Hepatocyte (in vitro differentiated cells): ENCODE data around the gene ZNF576. TPM values are rescaled to one million over a fixed set of nuclear protein-coding genes. Genes with fewer than 3 reads are reported as not detected.

ENCODE experiments used
- DNase-seq: peaks from one replicate; pipeline ENCODE4 v3.0.0-alpha.2; 2016; ENCODE audit warnings: low spot score
- H2AFZ ChIP-seq: fragments of 200-600 bp; sonication (generic); 2 replicates; pipeline ENCODE4 v1.6.0; 2016; ENCODE audit warnings: antibody characterized with exemption, mild to moderate bottlenecking
- H3K27ac ChIP-seq: fragments of 200-600 bp; sonication (generic); 2 replicates; pipeline ENCODE4 v1.5.1; 2016; ENCODE audit warnings: mild to moderate bottlenecking
- H3K27me3 ChIP-seq: fragments of 200-600 bp; sonication (generic); 2 replicates; pipeline ENCODE4 v1.6.1; 2016
- H3K36me3 ChIP-seq: fragments of 200-600 bp; sonication (generic); replicated peaks from 2 replicates; pipeline ENCODE4 v1.5.1; 2016; ENCODE audit warnings: low read depth; ENCODE audit not compliant: insufficient read depth
- H3K4me1 ChIP-seq: fragments of 200-600 bp; sonication (generic); 2 replicates; pipeline ENCODE4 v1.5.1; 2016; ENCODE audit warnings: mild to moderate bottlenecking, moderate library complexity; ENCODE audit not compliant: insufficient read depth
- H3K4me2 ChIP-seq: fragments of 200-600 bp; sonication (generic); 2 replicates; pipeline ENCODE4 v1.6.0; 2016
- H3K4me3 ChIP-seq: fragments of 200-600 bp; sonication (generic); 2 replicates; pipeline ENCODE4 v1.5.1; 2016; ENCODE audit warnings: mild to moderate bottlenecking
- H3K79me2 ChIP-seq: fragments of 200-600 bp; sonication (generic); 2 replicates; pipeline ENCODE4 v1.6.0; 2017; ENCODE audit warnings: mild to moderate bottlenecking
- H3K9me2 ChIP-seq: fragments of 200-600 bp; sonication (generic); replicated peaks from 2 replicates; pipeline ENCODE4 v1.6.0; 2017; ENCODE audit warnings: mild to moderate bottlenecking; ENCODE audit not compliant: insufficient read depth
- H3K9me3 ChIP-seq: fragments of 200-600 bp; sonication (generic); 2 replicates; pipeline ENCODE4 v1.5.1; 2016; ENCODE audit warnings: low read depth, mild to moderate bottlenecking
- H4K20me1 ChIP-seq: fragments of 200-600 bp; sonication (generic); 2 replicates; pipeline ENCODE4 v1.6.0; 2016; ENCODE audit warnings: mild to moderate bottlenecking; ENCODE audit not compliant: insufficient read depth, poor library complexity, severe bottlenecking
- CTCF ChIP-seq: fragments of 200-600 bp; sonication (generic); IDR thresholded peaks from 2 replicates; pipeline ENCODE4 v1.5.1; 2016; ENCODE audit warnings: antibody characterized with exemption, mild to moderate bottlenecking; ENCODE audit not compliant: poor library complexity
- EZH2 ChIP-seq: fragments of 200-600 bp; sonication (generic); IDR thresholded peaks from 2 replicates; pipeline ENCODE4 v1.6.1; 2016; ENCODE audit warnings: antibody characterized with exemption, mild to moderate bottlenecking, borderline replicate concordance
- EZH2phosphoT487 ChIP-seq: fragments of 200-600 bp; sonication (generic); IDR thresholded peaks from one replicate; pipeline ENCODE4 v1.6.1; 2018; ENCODE audit warnings: antibody characterized with exemption, mild to moderate bottlenecking, low read depth, moderate library complexity; ENCODE audit not compliant: unreplicated experiment, severe bottlenecking
- WGBS: methylation state at CpG from one replicate; pipeline ENCODE4 v1.1.6; 2016; ENCODE audit warnings: low lambda C conversion rate; ENCODE audit errors: missing lambda C conversion rate; 5-methylcytosine and 5-hydroxymethylcytosine counted together
- polyA plus RNA-seq: library from polyadenylated mRNA; unstranded; fragments of >200 nt; fragmentation: Nextera tagmentation; extraction: Ambion mirVana; gene quantifications from 2 replicates; pipeline ENCODE4 v1.2.1, GENCODE V29; 2016
- total RNA-seq: library from RNA; depleted of rRNA; stranded (reverse); fragments of >200 nt; gene quantifications from 2 replicates; pipeline ENCODE4 v1.2.3, GENCODE V29; 2014

Gene ZNF576
- total and polyA plus RNA-seq, 2 experiments from 2014 or later = 16.1 to 16.2 TPM

- H3K27ac ChIP-seq = no peak overlapping the region
- 96% methylated on average over 12 of the region's 12 CpGs for WGBS
- no peaks in the 10 kb centered on the region for H3K9me3 ChIP-seq
- no peak overlapping the region for H2AFZ ChIP-seq
- no peaks in the 10 kb centered on the region for H3K36me3 ChIP-seq
- no peaks in the 10 kb centered on the region for H4K20me1 ChIP-seq
- peaks cover 6% of the 10 kb centered on the region for H3K79me2 ChIP-seq
- no peak overlapping the region for H3K4me3 ChIP-seq
- no peaks in the 10 kb centered on the region for H3K9me2 ChIP-seq
- no peaks in the 10 kb centered on the region for H3K4me1 ChIP-seq
- no peak overlapping the region for H3K4me2 ChIP-seq
- H3K27me3 ChIP-seq = no peaks in the 10 kb centered on the region
- no peak for DNase-seq
- TF ChIP-seq EZH2phosphoT487 (no peak), EZH2 (no peak), CTCF (no peak)
Observed at GRCh38 chr19:43561139-43561970, 35.0 kb upstream of the ZNF576 start.

GRCh38 chr19:43562226-43562697, 34.1 kb upstream of the ZNF576 start:
- Histone ChIP-seq H3K9me3 (no peaks in the 10 kb centered on the region), H3K36me3 (no peaks in the 10 kb centered on the region), H3K9me2 (no peaks in the 10 kb centered on the region), H3K27ac (no peak overlapping the region), H3K79me2 (peaks cover 12% of the 10 kb centered on the region), H3K4me3 (no peak overlapping the region), H3K4me1 (no peaks in the 10 kb centered on the region), H4K20me1 (no peaks in the 10 kb centered on the region), H3K4me2 (no peak overlapping the region), H2AFZ (no peak overlapping the region), H3K27me3 (no peaks in the 10 kb centered on the region)
- DNase-seq = no peak
- WGBS = 98% methylated on average over 6 of the region's 6 CpGs
- no peak for TF ChIP-seq CTCF
- no peak for TF ChIP-seq EZH2
- no peak for TF ChIP-seq EZH2phosphoT487

- Histone ChIP-seq H3K4me3 (no peak overlapping the region), H3K27ac (no peak overlapping the region), H3K4me2 (no peak overlapping the region)
Observed at GRCh38 chr19:43562698-43563241, 33.6 kb upstream of the ZNF576 start.

More at GRCh38 chr19:43562698-43563241, 33.6 kb upstream of the ZNF576 start:
- H3K9me3 ChIP-seq = no peaks in the 10 kb centered on the region
- WGBS = 95% methylated on average over 14 of the region's 14 CpGs
- no peaks in the 10 kb centered on the region for H4K20me1 ChIP-seq
- no peaks in the 10 kb centered on the region for H3K27me3 ChIP-seq
- TF ChIP-seq EZH2phosphoT487 (no peak), CTCF (no peak), EZH2 (no peak)
- H3K79me2 ChIP-seq = peaks cover 15% of the 10 kb centered on the region
- H2AFZ ChIP-seq = no peak overlapping the region
- H3K36me3 ChIP-seq = no peaks in the 10 kb centered on the region
- H3K9me2 ChIP-seq = no peaks in the 10 kb centered on the region
- H3K4me1 ChIP-seq = no peaks in the 10 kb centered on the region
- DNase-seq = no peak
